Neural cell (in vitro differentiated cells): ENCODE measurements around the gene GPR78.

ENCODE experiments used
- CTCF ChIP-seq: fragments of 450-650 bp; IDR thresholded peaks from 2 replicates; pipeline ENCODE4 v1.5.1; 2014; ENCODE audit warnings: antibody characterized with exemption, mild to moderate bottlenecking, moderate library complexity; ENCODE audit not compliant: poor library complexity, severe bottlenecking
- EP300 ChIP-seq: fragments of 450-650 bp; conservative IDR thresholded peaks from 2 replicates; pipeline ENCODE4 v1.6.1; 2014; ENCODE audit warnings: antibody characterized with exemption, mild to moderate bottlenecking, moderate library complexity; ENCODE audit not compliant: poor library complexity, severe bottlenecking
- EZH2 ChIP-seq: fragments of 200-600, 300-800 bp; shearing (Covaris generic), sonication (generic); IDR thresholded peaks from 2 replicates; pipeline ENCODE4 v1.6.1; 2014; ENCODE audit warnings: antibody characterized with exemption, low read length, borderline replicate concordance, mild to moderate bottlenecking; ENCODE audit not compliant: insufficient read depth, poor library complexity, severe bottlenecking
- POLR2AphosphoS5 ChIP-seq: IDR thresholded peaks from 2 replicates; pipeline ENCODE4 v1.6.1; 2012
- RAD21 ChIP-seq: fragments of 450-650 bp; conservative IDR thresholded peaks from 2 replicates; pipeline ENCODE4 v1.6.1; 2014; ENCODE audit warnings: antibody characterized with exemption, mild to moderate bottlenecking, moderate library complexity
- REST ChIP-seq: IDR thresholded peaks from 2 replicates; pipeline ENCODE4 v1.6.1; 2012; ENCODE audit warnings: borderline replicate concordance
- SMC3 ChIP-seq: fragments of 450-650 bp; conservative IDR thresholded peaks from 2 replicates; pipeline ENCODE4 v1.6.1; 2014; ENCODE audit warnings: antibody characterized with exemption, mild to moderate bottlenecking, moderate library complexity; ENCODE audit not compliant: poor library complexity
- TAF1 ChIP-seq: IDR thresholded peaks from 2 replicates; pipeline ENCODE4 v1.6.1; 2012; ENCODE audit warnings: low read depth

- TF ChIP-seq TAF1 (no peak), REST (no peak), CTCF (no peak), RAD21 (no peak), EZH2 (no peak), EP300 (no peak), POLR2AphosphoS5 (no peak), SMC3 (no peak)
These were observed 17.1 kb downstream of the GPR78 start for GRCh38 chr4:8597319-8597718.
